Stimulated activated CD8-positive, alpha-beta memory T cell treated with anti-CD3 and anti-CD28 coated beads, Interleukin-15, amount 100 ng/mL, for 48 hours (primary cell): ENCODE results near the gene WWOX.

Experiments used
- DNase-seq, 2 donors: peaks; one replicate each; pipeline ENCODE4 v3.0.0-alpha.2; 2020; ENCODE audit warnings: low read depth in 2 of 2

WWOX gene

DNA sequence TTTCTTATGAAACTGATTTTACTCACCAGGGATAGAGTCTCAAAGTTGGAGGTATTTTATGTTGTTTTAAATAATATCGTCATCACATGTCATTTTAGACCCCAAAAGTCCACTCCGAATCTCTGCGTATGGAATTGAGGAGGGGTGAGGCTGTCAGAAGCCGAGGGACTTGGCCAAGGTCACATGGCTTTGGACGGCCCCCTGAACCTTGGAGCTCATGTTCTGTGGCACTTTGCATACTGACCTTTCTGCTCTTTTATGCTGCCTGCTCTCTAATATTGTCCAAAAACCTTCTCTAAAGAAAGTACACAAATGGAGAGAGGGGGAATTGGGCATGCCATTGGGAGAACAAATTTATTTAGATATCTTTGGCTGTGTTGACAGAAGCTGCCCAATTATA is 700.0 kb downstream of the WWOX start:
- no peak for DNase-seq

- no peak for DNase-seq
Measured at GRCh38 chr16:78800523-78800922, 701.1 kb downstream of the WWOX start.

- DNase-seq = no peak
Measured at GRCh38 chr16:78804058-78804735, 704.7 kb downstream of the WWOX start.

- DNase-seq = no peak
Measured at GRCh38 chr16:78805556-78805955, 706.1 kb downstream of the WWOX start.

GRCh38 chr16:78811247-78811646 is 711.8 kb downstream of the WWOX start:
- DNase-seq = no peak

DNA sequence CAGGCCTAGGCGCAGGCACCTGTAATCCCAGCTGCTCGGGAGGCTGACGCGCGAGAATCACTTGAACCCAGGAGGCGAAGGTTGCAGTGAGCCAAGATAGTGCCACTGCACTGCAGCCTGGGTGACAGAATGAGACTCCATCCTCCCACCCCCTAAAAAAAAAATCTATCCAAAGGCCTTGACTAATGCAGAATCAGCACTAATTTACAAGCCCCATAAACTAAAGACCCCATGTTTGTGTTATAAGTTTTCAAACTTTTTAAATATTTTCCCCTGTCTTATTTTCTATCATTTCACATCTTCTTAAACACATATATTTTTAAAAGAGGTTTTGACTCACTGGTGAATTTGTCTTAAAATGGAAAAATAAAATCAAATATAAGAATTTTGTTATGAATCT is 713.1 kb downstream of the WWOX start:
- DNase-seq = no peak

DNA sequence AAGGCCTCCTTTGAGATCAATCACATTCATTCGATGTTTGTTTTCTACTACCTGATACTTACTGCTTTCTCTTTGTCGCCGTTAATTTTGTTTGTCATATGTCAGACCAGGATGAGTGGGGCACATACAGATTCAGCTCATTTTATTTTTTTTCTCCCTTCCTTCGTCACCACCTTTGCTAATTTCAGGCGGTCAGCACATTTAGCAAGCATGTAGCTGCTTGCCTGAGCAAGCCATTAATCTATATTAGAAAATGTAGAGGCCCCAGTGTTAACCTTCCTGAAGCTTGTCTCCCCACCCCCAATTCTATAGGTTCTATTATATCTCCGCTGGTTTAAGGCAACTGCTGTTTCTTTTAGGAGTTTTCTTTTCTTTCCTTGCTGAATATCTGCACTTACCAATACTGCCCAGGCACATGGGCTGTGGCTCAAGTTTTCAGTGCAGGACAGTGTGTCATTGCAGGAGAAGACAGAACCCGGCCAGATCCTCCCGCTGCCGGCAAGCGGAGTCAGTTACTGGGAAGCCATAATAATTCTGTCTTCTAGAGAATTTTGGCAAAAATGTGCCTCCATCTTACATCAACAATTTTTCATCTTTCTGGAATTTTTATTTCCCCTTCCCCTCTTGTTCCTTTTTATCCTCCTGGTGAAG is 714.3 kb downstream of the WWOX start:
- no peak for DNase-seq

DNA sequence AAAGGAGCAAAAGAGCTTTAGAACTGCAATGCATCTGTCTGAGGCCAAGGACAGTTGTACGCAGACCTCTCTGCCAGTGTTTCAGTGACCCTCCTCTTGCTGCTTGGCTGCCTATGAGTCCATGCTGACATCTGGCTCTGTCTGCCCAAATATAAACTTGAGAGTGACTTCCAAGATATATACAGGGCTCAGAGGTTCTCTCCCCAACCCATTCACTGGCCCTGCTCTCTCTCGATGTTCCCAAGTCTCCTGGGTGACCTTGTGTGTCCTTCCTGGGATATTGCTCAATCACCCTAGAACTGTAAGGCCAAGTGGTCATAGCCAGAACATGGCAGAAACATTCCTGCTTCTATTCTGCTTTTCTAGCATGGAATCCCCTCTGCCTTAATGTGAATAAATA is 716.3 kb downstream of the WWOX start:
- no peak for DNase-seq

DNA sequence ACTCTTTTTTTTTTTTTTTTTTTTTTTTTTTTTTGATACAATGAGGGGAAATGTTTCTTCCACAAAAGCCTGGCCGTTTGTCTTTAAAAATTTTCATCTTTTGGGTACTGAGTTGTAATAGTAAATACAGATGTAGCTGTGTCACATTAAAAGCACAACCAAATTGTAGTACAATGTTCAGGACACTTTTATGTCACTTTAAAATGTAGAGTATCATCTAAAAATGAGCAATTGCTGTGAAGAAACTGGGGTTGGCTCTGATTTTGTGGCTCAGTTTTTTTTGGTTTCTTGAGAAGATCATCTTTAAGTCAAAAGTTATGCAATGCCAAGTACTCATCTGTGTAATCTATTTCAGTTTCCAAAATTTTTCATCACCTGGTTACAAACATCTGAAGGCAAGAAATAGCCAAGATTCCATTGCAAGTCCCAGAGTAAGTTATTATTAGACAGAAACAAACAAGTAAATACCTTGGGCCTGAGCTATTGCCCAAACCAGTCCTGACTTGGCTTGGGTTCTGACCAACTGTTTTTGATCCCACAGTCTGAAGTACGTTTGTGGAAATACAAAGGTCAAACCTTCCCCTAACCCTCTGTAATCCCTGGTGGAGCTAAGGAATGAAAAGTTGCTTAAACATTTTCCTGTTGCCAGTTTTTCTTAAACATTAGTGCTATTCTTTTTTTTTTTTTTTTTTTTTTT is 717.2 kb downstream of the WWOX start:
- DNase-seq = no peak

DNA sequence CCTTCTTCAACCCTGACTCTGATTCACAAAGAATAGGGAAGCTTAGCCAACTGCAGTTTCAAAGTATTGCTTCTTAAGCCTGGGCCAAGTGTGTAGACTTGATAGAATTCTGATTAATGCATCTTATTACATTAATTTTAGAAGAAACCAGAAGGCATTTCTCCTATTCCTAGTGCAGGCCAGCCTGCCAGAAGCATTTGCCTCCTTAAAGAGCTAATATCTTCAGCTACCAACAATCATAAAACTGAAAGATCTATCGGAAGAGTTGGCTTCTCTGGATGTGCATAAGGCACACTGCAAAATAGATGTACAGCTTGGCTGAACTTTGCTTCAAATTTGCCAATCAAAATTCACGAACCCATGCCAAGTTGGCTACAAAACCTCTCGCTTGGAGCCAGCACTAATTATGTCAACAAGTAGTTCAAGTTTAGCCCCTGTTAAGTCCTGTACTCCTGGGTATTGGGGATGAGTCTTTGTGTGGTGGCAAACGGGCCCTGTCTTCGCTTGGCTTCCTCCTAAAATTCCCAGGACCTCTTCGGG is 717.8 kb downstream of the WWOX start:
- no peak for DNase-seq

GRCh38 chr16:78821335-78821734 is 721.9 kb downstream of the WWOX start:
- DNase-seq = no peak

DNA sequence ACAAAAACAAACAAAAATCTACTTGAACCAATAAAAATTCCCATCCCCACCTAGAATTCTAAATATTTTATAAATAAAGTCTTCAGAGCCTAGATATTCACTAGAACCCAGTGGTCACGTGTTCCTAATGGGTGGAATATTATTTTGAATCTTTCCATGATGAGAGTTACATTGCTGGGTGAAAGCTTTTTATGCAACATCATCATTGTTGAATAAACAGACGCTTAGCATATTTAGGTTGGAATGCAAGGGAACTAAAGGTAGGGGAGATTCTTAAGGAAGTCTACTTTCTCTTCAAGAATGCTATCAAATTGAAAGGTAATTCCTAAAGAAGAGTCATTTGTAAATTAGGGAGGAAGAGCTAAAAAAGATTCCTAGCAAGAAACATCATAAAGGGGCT is 723.1 kb downstream of the WWOX start:
- DNase-seq = no peak

- DNase-seq = no peak
Measured at GRCh38 chr16:78823027-78823426, 723.6 kb downstream of the WWOX start.

GRCh38 chr16:78829280-78829679 is 729.8 kb downstream of the WWOX start:
- DNase-seq = no peak

DNA sequence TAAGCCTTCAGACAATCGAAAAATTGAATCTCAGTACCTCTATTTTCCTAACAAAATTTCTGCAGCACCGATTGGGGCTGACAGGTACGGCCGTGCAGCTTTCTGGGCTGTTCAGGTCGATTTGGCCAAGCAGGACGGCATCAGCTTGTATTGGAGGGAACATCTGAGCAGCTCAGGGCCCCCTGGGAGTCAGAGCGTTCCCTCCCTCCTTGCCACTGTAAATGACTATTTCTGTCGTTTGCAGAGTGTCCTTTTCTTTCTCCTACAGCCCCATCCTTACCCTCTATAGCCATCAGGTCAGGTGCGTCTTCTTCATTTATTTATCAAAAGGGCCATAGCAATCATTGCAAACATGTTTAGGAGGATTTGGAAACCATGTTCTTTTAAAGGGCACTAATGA is 731.1 kb downstream of the WWOX start:
- no peak for DNase-seq

DNA sequence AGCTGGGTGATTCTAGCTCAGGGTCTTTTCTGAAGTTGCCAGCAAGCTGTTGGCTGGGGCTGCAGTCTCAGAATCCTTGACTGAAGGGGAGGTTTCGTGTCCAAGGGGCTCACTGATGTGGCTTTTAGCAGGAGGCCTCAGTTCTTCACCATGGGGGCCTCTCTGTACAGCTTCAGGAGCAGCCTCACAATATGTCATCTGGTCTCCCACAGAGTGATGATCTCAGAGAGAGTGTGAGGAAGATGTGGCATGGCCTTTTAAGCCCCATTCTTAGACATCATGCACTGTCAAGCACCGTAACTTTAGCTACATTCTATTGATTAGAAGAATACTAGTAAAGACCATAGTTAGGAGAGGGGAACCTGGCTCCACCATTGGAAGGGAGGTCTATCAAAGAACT is 732.6 kb downstream of the WWOX start:
- DNase-seq = no peak

- DNase-seq = no peak
Measured at GRCh38 chr16:78836802-78837491, 737.5 kb downstream of the WWOX start.

DNA sequence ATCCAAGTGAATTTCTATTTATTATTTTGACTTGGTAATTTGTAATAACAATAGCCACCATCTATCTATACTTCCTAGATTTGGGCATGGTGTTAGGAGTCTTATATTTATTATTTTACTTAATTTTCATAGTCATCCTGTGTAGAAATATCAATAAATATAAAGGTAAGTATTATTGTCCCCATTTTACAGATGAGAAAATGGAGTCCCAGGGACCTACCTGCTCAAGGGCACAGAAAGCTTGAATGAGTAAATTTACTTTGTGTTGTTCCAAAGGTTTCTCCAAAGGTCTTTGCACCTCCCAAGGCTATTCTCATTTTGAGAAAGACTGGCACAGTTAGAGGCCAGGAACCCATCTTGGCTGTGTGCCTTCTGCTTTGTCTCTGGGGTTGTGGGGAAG is 738.3 kb downstream of the WWOX start:
- DNase-seq = no peak

DNA sequence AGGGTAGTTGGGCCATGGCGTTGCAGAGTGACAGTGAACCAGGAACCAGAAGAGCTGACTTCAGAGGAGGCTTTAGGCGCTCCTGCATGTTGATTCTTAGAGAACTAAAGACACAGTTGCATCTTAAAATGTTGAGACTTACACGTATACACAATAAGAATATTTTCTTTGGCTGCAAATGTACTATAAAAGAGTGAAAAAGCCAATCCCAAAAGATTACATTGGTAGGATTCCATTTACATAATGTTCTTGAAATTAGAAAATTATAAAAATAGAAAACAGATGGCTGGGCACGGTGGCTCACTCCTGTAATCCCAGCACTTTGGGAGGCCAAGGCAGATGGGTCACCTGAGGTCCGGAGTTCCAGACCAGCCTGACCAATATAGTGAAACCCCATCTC is 738.8 kb downstream of the WWOX start:
- DNase-seq = no peak

- no peak for DNase-seq
Measured at GRCh38 chr16:78842950-78843349, 743.5 kb downstream of the WWOX start.

DNA sequence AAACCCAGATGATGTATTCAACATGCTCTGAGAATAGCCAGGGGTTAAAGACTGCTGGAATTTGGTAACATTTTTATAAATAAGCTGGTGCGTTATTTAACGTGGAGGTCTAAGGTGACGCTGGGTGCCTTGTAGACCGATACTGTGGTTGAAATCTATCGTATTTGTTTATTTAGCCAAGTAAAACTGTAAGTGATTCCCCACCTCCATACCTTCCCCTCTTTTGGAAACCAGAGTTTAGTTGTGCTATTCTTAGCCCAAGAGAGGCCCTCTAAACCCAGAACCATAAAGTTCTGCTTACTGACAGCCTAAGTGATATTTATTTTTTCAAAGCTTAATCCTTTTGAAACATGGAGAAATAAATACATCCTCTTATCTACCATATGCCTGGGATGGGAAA is 744.5 kb downstream of the WWOX start:
- no peak for DNase-seq

DNA sequence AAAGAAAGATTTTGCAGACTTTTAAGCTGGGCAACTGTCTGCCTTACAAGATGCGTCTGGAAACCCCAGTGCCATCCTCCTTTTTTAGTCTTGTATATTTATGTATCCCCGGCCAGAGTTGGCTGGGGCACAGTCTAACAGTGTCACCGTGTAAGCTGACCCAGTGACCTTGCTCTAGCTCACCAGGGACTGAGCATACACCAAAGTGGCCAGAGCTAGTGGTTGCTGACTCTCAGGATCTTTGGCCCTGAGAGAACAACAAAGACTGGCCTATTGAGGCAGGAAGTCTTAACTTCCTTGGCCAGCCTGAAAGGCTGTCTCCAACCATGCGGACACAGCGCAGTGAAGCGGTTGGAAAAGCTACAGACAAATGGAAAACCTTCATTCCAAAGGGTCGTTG is 745.2 kb downstream of the WWOX start:
- no peak for DNase-seq
